ENCODE data around the gene ZNF837. TPM values are rescaled to one million over a fixed set of nuclear protein-coding genes. Genes with fewer than 3 reads are reported as not detected.

The ZNF837 gene
- total and polyA plus RNA-seq, 2 of the 13 experiments (the other 11 are each of a cell fraction or from before 2014, with no cell fraction given): 0.29 to 1.3 TPM

- TF ChIP-seq PREB (CRISPR knock-in tag; IDR thresholded peaks at IDR 0.05) (no peak), SKI (IDR thresholded peaks at IDR 0.05; ENCODE audit: partially characterized antibody) (peak; percentile 40), ZSCAN30 (CRISPR knock-in tag; IDR thresholded peaks at IDR 0.05) (no peak), DMTF1 (CRISPR knock-in tag; IDR thresholded peaks at IDR 0.05) (no peak), GABPA (IDR thresholded peaks at IDR 0.05; ENCODE audit: low read depth, low read length) (no peak), GABPA (CRISPR knock-in tag; IDR thresholded peaks at IDR 0.05; ENCODE audit: low read depth) (peak; percentile 54; the same call in 1 of the 2 replicates), ZNF780A (CRISPR knock-in tag; IDR thresholded peaks at IDR 0.05) (no peak), PITX1 (CRISPR knock-in tag; IDR thresholded peaks at IDR 0.05) (peak; percentile 42; the same call in 1 of the 2 replicates), PPARG (CRISPR knock-in tag; conservative IDR thresholded peaks at IDR 0.05) (peak; percentile 69), MED1 (CRISPR knock-in tag; IDR thresholded peaks at IDR 0.05) (0 out of 2 replicates have a peak, but pooled peaks have one; percentile 12), KDM5A (IDR thresholded peaks at IDR 0.05; ENCODE audit: borderline replicate concordance, low read length) (no peak), E2F2 (CRISPR knock-in tag; IDR thresholded peaks at IDR 0.05; ENCODE audit: borderline replicate concordance) (0 out of 2 replicates have a peak, but pooled peaks have one; percentile 38), ZBTB38 (CRISPR knock-in tag; IDR thresholded peaks at IDR 0.05) (0 out of 2 replicates have a peak, but pooled peaks have one; percentile 7), ZMYM4 (CRISPR knock-in tag; IDR thresholded peaks at IDR 0.05) (0 out of 2 replicates have a peak, but pooled peaks have one; percentile 41), DPF2 (CRISPR knock-in tag; IDR thresholded peaks at IDR 0.05; ENCODE audit: borderline replicate concordance, low read depth) (peak; percentile 46; the same call in 1 of the 2 replicates), ARNT2 (CRISPR knock-in tag; IDR thresholded peaks at IDR 0.05; ENCODE audit: low read depth) (0 out of 2 replicates have a peak, but pooled peaks have one; percentile 34), ZNF629 (CRISPR knock-in tag; conservative IDR thresholded peaks at IDR 0.05) (peak; percentile 90), ZNF430 (CRISPR knock-in tag; IDR thresholded peaks at IDR 0.05) (no peak), GTF2F1 (IDR thresholded peaks at IDR 0.05; ENCODE audit: low read length) (no peak), NBN (conservative IDR thresholded peaks at IDR 0.05) (no peak), TCF7L2 (IDR thresholded peaks at IDR 0.05; ENCODE audit: low read depth, low read length) (no peak), SOX6 (IDR thresholded peaks at IDR 0.05) (no peak), SOX6 (CRISPR knock-in tag; IDR thresholded peaks at IDR 0.05) (peak; percentile 72), KDM6A (CRISPR knock-in tag; IDR thresholded peaks at IDR 0.05; ENCODE audit: low read depth) (peak; percentile 79)
- TF ChIP-seq, protein P1, sequence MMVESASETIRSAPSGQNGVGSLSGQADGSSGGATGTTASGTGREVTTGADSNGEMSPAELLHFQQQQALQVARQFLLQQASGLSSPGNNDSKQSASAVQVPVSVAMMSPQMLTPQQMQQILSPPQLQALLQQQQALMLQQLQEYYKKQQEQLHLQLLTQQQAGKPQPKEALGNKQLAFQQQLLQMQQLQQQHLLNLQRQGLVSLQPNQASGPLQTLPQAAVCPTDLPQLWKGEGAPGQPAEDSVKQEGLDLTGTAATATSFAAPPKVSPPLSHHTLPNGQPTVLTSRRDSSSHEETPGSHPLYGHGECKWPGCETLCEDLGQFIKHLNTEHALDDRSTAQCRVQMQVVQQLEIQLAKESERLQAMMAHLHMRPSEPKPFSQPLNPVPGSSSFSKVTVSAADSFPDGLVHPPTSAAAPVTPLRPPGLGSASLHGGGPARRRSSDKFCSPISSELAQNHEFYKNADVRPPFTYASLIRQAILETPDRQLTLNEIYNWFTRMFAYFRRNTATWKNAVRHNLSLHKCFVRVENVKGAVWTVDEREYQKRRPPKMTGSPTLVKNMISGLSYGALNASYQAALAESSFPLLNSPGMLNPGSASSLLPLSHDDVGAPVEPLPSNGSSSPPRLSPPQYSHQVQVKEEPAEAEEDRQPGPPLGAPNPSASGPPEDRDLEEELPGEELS (CRISPR knock-in tag; IDR thresholded peaks at IDR 0.05): peak; percentile 52; the same call in 1 of the 2 replicates
Observed at GRCh38 chr19:58352760-58353671, 27.8 kb downstream of the ZNF837 start, which contains the start of gene A1BG (continued).
